ENCODE data around the gene SLC7A10.

The SLC7A10 gene

DNA sequence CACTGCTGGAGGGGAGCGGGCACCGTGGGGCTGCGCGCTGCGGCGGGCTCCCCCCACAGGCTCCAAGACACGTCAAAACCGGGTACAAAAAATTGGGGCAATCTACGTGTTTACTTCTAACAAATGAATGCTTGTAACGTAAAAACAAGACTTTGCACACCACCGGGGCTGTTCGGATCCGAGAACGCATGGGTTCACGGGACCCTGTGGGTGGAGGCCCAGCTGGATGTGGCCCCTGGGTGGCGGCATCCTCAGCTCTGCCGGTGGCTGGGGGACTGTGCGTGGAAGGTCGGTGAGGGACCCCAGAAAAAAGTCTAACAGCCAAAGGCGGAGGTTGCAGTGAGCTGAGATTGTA, 10.3 kb upstream of the SLC7A10 start:
- no peaks in the 10 kb centered on the region for H3K36me3 ChIP-seq (ENCODE audit: control insufficient read depth, low read length)
- no peaks in the 10 kb centered on the region for H3K27me3 ChIP-seq (ENCODE audit: control insufficient read depth, low read length)
- no peaks in the 10 kb centered on the region for H3K79me2 ChIP-seq (ENCODE audit: control insufficient read depth, low read length)
- H3K4me3 ChIP-seq (ENCODE audit: low read length) = no peak overlapping the region
- TF ChIP-seq, protein P1, sequence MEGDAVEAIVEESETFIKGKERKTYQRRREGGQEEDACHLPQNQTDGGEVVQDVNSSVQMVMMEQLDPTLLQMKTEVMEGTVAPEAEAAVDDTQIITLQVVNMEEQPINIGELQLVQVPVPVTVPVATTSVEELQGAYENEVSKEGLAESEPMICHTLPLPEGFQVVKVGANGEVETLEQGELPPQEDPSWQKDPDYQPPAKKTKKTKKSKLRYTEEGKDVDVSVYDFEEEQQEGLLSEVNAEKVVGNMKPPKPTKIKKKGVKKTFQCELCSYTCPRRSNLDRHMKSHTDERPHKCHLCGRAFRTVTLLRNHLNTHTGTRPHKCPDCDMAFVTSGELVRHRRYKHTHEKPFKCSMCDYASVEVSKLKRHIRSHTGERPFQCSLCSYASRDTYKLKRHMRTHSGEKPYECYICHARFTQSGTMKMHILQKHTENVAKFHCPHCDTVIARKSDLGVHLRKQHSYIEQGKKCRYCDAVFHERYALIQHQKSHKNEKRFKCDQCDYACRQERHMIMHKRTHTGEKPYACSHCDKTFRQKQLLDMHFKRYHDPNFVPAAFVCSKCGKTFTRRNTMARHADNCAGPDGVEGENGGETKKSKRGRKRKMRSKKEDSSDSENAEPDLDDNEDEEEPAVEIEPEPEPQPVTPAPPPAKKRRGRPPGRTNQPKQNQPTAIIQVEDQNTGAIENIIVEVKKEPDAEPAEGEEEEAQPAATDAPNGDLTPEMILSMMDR (IDR thresholded peaks at IDR 0.05; ENCODE audit: low read depth, low read length, poor library complexity, severe bottlenecking) = no peak
- no peak for TF ChIP-seq EZH2phosphoT487 (IDR thresholded peaks at IDR 0.05; ENCODE audit: borderline replicate concordance, low read length)
- no peaks in the 10 kb centered on the region for H3K4me1 ChIP-seq (ENCODE audit: control insufficient read depth, low read length)
- no peaks in the 10 kb centered on the region for H4K20me1 ChIP-seq (ENCODE audit: control insufficient read depth, insufficient read depth, low read depth, low read length)
- H3K9me2 ChIP-seq (replicated peaks; ENCODE audit: control insufficient read depth, low read length) = no peaks in the 10 kb centered on the region
- no peak overlapping the region for H3K27ac ChIP-seq (ENCODE audit: low read depth, low read length)
- no peaks in the 10 kb centered on the region for H3K9me3 ChIP-seq (ENCODE audit: control insufficient read depth, insufficient read depth, low read length)
- no peak overlapping the region for H3K4me2 ChIP-seq (ENCODE audit: low read length)
- H3F3A ChIP-seq (ENCODE audit: control insufficient read depth, insufficient read depth) = no peaks in the 10 kb centered on the region

DNA sequence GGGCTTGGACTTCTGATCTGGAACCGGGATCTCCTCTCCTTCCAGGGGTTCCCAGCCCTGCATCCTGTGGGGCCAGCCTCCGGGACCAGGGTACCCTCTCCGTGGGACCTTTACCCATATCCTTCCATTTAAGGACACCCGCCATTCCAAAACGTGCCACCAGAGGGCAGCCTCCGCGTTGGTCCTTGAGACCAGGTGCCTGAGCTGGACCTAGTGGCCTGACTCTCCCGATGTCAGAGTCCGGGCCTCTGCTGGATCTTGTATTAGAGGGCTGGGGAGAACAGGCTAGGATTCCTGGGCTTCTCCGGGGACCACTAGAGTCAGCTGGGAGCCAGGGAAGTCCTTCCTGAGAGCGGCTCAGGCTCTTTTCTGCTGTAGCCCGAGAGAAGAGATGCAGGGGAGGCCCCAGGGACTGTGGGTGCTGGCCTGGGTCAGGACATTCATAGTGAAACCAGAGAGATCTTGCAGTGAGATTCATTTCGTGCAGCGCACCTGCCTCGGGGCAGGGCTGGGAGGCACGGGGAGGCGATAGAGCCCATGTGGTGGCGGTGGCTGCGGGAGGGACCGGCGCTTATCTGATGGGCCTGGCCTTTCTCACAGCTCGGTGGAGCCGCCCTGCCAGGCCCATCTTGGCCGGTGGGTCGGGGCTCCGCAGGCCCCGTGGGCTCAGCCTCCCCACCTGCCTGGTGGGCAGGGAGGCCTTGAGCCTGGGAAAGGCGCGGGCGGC, 9.8 kb upstream of the SLC7A10 start:
- H3F3A ChIP-seq (ENCODE audit: control insufficient read depth, insufficient read depth) = no peaks in the 10 kb centered on the region
- H3K27me3 ChIP-seq (ENCODE audit: control insufficient read depth, low read length) = no peaks in the 10 kb centered on the region
- H4K20me1 ChIP-seq (ENCODE audit: control insufficient read depth, insufficient read depth, low read depth, low read length) = no peaks in the 10 kb centered on the region
- H3K4me3 ChIP-seq (ENCODE audit: low read length) = no peak overlapping the region
- H3K9me2 ChIP-seq (replicated peaks; ENCODE audit: control insufficient read depth, low read length) = no peaks in the 10 kb centered on the region
- H3K36me3 ChIP-seq (ENCODE audit: control insufficient read depth, low read length) = no peaks in the 10 kb centered on the region
- H3K9me3 ChIP-seq (ENCODE audit: control insufficient read depth, insufficient read depth, low read length) = no peaks in the 10 kb centered on the region
- H3K4me1 ChIP-seq (ENCODE audit: control insufficient read depth, low read length) = no peaks in the 10 kb centered on the region
- no peaks in the 10 kb centered on the region for H3K79me2 ChIP-seq (ENCODE audit: control insufficient read depth, low read length)
- no peak overlapping the region for H3K27ac ChIP-seq (ENCODE audit: low read depth, low read length)
- TF ChIP-seq, protein P1 (IDR thresholded peaks at IDR 0.05; ENCODE audit: low read depth, low read length, poor library complexity, severe bottlenecking) = peak; percentile 90
- no peak for TF ChIP-seq EZH2phosphoT487 (IDR thresholded peaks at IDR 0.05; ENCODE audit: borderline replicate concordance, low read length)
- H3K4me2 ChIP-seq (ENCODE audit: low read length) = no peak overlapping the region

- Histone ChIP-seq H3K4me3 (ENCODE audit: low read length) (no peak overlapping the region), H3K9me2 (replicated peaks; ENCODE audit: control insufficient read depth, low read length) (no peaks in the 10 kb centered on the region)
- TF ChIP-seq, protein P1 (IDR thresholded peaks at IDR 0.05; ENCODE audit: low read depth, low read length, poor library complexity, severe bottlenecking) = no peak
- TF ChIP-seq EZH2phosphoT487 (IDR thresholded peaks at IDR 0.05; ENCODE audit: borderline replicate concordance, low read length) = no peak
Measured at GRCh38 chr19:33234736-33235135, 9.1 kb upstream of the SLC7A10 start.

More at GRCh38 chr19:33234736-33235135, 9.1 kb upstream of the SLC7A10 start:
- Histone ChIP-seq H3K79me2 (ENCODE audit: control insufficient read depth, low read length) (no peaks in the 10 kb centered on the region), H3F3A (ENCODE audit: control insufficient read depth, insufficient read depth) (no peaks in the 10 kb centered on the region), H3K27ac (ENCODE audit: low read depth, low read length) (no peak overlapping the region), H3K4me2 (ENCODE audit: low read length) (no peak overlapping the region), H3K4me1 (ENCODE audit: control insufficient read depth, low read length) (no peaks in the 10 kb centered on the region), H3K36me3 (ENCODE audit: control insufficient read depth, low read length) (no peaks in the 10 kb centered on the region), H3K9me3 (ENCODE audit: control insufficient read depth, insufficient read depth, low read length) (no peaks in the 10 kb centered on the region), H3K27me3 (ENCODE audit: control insufficient read depth, low read length) (no peaks in the 10 kb centered on the region), H4K20me1 (ENCODE audit: control insufficient read depth, insufficient read depth, low read depth, low read length) (no peaks in the 10 kb centered on the region)
